CD4-positive, alpha-beta T cell treated with Interferon alpha-2 for 1 hour (primary cell): Measurements from ENCODE around the gene FBN2.

Source experiments
- DNase-seq, 2 donors: peaks; one replicate each; pipeline ENCODE4 v3.0.0-alpha.2; 2020 to 2022

The FBN2 gene

DNA sequence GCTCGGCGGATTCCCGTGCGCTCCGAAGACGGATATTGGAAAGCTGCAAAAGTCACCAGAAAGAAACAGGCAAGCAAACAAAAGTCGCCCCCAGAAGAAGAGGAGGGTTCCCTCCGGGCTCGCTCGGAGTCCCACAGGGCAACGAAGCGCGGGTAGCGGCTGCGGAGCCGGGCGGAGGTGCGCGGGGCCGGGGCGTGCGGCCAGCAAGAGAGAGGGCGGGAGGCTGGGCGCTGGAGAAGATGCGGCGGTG is at the start of gene FBN2:
FBN2 (minus strand) TSS at position 246 of the 250 bp plus-strand sequence. CDS start 642 bp downstream, outside the sequence.
- DNase-seq, result no peak

DNA sequence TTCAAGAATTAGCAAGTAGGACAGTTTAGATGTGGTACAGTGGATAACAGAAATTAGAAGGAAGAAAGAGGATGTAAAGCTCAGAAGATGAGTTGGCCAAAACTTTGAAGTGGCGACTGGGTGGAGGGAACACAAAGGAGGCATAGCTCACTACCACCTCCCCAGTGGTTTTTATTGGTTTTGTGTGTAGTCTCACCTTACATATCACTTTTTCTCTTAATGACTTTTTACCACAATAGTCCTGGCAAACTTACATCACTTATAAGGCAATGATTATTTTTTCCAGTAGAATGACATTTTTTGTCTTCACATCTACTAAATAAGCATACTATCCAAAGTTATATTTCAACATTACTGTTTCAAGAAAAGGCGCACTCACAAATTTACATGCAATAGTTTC is 49.2 kb upstream of the FBN2 start:
- DNase-seq, result no peak

DNA sequence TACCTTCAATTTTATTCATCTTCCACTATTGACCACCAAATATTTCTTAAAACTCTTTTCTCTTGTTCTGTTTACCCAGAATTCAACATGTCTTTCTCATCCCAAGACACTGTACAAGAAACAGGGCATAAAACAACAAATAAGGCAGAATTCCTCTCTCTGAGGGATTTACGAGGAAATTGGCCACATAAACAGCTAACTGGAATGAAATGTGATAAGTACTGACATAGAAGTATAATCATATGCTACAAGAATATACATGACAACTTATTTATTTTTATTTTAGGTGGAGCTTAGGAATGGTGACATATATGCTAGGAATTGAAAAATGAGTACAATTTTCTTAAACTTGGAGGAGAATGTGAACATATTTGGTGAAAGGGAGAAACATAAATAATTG is 48.8 kb upstream of the FBN2 start:
- DNase-seq, result no peak

DNA sequence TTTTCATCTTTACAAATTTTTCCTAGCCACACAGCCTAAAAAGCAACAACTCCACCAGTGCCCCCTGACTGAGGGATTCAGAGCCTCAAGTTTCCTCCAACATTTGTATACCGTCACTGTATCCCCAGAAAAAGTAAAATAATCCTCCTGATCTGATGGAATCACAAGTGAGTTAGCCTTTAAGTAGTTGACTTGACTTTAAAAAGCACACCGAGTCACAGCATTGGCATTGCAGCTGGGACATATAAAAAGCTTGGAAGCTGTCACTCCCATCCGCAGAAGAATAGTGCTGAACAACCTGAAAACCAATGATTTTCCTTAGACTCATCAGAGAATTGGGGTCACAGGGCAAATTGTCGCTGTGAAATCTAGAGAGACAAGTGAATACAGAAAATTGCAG is 41.6 kb upstream of the FBN2 start:
- DNase-seq, result no peak

DNA sequence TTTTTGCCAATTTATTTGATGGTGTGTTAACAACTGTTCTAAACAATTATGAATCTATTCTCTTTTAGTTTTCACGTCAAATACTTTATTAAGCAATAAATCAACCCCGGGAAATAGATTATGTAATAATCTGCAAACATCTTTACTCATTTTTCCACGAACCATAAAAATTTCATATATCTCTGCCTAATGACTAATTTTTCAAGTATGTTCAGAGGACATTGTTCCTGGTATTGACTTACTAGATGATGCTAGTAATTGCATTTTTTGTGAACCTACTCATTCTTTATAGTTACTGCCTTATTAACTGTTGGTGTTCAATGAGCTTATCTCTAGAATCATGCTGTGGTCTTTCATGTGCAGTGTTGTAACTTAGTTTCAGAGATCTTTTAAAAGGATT is 41.0 kb upstream of the FBN2 start:
- DNase-seq, result no peak

DNA sequence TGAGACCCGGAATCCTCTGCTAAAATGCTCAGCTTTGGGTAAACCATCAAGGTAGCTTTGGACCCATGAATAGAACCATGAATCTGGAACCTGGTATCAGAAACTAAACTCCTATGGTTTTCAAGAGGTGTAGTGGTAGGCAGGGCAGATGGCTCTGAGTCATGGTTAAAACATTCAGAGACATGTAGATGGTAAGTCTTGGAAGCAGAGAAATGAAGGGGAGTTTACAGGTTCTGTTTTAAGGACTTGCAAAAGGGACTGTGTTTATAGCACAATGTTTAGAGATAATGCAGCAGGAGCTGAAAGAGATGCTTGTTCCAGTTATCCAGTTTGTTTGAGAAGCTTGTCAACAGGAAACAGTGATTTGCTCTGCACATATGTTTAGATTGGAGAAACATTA is 36.0 kb upstream of the FBN2 start:
- DNase-seq, result no peak

DNA sequence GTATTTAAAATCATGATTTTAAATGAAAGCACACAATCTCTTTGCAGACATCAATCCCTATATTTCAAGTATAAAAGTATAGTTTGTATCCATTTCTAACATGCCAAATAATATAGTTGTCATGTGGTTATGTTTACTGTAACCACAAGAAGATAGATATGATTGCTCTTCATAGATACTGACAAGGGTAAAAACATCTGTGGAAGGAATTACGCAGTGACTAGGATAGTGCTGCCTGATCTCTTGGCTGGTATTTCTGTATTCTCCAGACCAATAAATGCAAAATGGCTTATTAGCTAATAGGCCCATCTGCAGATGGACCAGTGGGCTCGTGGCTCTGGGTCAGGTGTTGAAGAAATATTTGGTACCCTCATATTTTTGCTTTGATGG is 34.9 kb upstream of the FBN2 start:
- DNase-seq, result no peak

DNA sequence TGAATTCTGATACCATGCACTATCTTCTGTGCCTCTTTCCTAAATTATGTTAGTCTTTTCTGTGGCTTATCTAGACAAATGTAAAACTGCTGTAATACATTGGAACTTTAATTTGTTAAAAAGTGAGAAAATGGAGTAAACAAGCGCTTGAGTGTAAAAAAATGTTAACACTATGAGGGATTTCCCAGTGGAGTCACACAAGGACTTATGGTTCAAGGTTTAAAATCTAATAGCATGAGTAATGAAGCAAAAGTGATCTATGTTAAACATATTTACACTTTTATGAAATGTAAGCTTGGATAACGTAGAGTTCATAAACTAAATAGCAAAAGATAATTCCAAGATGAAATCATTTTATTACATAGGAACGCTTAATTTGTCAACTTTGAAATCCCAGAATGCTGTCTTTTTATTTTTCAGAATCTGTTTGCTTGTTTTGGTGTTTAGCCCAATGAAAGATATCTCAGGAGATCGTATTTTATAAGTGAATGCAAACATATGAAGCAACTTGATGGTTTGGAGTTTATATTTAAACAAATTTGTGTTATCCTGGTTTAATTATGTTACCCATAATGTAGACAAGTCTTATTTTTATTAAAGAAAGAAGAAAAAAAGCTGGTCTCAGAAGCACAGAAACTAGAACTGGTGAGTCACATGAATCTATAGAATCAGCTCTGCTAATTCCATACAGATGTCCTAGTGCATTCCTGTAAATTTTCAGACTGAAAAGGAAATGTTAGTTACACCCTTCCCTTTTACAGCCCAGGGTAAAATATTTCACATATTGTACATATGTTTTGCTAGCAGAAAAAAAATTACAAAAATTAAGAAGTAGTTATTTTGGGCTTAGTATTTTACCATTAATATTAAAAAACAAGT is 34.2 kb upstream of the FBN2 start:
- no peak for DNase-seq

DNA sequence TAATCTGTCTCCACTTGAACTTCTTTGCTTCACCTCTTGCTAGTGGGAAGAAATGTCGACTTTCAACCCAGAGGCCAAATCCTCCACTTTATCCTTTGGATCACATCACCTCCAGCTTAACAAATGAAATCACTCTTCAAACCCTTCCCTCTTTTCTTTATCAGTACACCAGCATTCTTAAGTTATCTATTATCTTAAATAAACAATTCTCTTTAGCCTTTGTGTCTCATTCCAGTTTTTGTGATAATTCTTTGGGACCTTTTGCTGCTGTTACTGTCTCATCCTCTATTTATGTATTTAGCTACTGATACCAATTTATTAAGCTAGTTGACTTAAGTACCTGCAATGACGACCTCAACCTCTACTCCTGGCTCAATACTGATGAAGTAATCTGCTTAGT is 28.1 kb upstream of the FBN2 start:
- DNase-seq, result no peak

DNA sequence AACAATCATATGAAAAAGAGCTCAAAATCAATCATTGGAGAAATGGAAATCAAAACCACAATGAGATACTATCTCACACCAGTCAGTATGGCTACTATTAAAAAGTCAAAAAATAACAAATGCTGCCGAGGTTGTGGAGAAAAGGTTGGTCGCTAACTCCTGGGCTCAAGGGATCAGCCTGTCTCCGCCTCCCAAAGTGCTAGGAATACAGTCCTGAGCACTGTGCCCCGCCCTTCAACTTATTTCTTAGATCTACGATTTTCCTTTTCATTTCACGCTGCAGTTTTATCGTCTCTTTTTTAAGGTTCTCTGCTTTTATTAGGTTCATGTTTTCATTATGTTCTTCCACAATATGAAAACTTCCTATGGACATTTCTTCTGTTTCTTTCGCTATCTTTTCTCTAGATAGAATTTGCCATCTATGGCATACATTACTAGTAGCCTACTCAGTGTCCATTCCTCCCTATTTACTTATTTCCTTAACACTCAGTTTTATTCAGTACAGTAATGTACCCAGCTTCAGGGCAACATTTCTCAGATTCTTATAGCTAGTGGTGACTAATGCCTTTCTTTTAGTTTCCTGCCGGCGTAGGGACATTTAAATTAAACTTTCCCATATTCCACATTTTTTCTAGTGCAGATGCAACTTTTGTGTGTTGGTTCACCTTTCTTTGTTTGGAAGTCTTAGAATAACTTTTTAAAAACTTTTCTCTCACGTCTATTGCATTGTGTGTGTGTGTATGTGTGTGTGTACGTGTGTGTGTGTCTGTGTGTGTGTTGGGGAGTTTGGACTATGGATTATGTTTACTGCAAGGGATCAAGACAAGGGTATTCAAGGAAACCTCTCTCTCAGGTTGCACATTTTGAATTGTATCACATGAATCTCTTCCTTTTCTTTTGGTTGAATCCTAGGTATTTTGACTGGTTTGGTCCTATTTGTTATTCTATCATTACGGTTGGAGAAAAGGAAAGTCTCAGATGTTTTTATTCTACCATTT is 21.6 kb upstream of the FBN2 start:
- DNase-seq, result no peak

DNA sequence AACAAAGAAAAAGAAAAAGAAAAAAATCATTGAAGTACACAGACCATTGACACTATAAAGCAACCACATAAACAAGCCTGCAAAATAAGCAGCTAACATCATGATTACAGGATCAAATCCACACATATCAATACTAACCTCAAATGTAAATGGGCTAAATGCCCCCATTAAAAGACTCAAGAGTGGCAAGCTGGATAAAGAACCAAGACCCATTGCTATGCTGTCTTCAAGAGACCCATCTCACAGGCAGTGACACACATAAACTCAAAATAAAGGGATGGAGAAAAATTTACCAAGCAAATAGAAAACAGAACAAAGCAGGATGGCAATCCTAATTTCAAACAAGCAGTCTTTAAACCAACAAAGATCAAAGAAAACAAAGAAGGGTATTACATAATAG is 15.7 kb upstream of the FBN2 start:
- DNase-seq, result no peak

DNA sequence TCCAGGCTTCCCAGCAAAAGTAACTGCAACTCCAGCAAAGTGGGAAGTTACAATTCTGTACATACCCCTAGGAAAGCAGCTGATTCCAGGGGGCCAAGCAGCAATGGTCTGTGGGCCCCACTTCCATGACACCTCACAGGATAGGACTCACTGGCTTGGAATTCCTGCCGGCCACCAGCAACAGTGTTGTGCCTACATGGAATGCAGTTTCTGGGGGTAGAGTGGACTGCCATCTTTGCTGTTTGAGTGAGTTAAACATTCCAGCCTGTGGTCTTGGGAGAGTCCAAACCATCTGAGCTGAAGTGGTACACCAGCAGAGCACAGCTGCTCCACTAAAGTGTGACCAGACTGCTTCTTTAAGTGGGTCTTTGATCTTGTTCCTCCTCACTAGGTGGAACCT is 13.4 kb upstream of the FBN2 start:
- no peak for DNase-seq

DNA sequence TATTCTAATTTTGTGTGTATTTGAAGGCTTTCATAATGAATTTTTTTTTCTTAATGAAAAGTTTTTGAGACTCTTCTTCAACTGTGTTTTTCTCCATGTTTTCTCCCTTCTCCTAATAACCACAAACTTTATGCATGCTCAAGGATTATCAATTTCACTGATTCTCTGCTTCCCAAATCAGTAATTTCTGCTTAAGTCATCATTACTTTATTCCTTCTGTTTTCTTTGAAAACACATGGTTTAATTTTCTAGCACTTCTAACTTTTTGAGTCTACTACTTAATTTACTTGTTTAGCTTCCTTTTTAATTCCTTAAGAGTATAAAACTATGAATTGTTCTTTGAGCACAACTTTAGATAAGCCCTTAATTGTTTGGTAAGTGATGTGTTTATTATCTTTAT is 11.5 kb upstream of the FBN2 start:
- no peak for DNase-seq

DNA sequence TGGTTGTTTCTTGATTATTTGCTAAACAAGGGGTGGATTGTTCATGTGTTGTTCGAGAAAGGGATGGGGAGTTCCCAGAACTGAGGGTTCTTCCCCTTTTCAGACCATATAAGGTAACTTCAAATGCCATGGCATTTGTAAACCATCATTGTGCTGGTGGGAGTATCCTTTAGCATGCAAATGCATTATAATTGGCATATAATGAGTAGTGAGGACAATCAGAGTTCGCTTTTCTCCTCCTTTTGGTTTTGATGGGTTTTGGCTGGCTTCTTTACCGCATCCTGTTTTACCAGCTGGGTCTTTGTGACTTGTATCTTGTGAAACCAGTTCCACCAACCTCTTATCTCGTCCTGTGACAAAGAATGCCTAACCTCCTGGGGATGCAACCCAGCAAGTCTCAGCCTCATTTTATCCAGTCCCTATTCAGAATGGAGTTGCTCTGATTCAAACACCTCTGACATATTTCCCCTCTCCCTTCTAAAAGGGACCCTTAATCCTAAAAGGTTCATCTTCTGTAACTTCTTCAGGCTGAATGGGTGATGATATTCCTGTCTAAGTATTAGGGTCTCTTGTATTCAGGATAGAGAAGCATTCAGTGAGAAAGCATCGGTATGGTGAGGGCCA is 8.7 kb upstream of the FBN2 start:
- DNase-seq, result no peak

DNA sequence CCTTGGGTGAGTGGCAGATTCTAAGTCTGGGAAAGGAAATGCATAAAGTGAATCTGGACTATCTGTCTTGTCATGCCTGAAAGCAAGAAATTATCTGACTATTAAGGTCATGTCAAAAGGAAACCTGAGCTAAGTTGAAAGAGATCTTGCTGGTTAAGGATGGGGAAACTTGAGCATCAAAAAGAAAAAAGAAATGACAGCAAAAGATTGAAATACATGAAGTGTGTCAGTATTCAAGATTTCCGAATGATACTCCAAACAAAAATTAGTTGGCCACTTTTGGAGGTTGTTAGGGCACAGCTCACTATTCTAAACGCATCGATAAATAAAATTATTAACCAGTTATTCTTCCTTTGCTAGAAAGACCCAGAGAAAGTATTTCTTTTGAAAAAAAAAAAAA is 3.3 kb upstream of the FBN2 start:
- no peak for DNase-seq

DNA sequence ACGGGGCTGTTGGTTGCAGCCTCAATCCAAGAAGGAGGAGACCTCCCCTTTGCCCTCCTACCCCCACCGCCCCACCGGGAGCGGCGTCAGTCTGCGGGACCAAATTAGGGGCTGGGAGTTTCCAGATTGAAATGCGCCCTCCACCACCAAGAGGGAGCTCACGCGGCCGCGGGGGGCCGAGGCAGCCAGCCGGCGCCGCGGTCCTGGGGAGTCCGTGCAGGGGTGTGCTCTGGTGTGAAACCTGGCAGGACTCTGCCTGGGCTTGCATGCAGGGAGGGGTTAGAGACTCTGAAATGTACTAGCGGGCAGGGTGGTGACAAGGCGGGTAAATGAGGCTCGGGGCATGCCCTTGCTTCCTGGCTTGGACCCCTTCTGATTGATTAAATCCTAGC is 989 bp upstream of the FBN2 start:
- no peak for DNase-seq

DNA sequence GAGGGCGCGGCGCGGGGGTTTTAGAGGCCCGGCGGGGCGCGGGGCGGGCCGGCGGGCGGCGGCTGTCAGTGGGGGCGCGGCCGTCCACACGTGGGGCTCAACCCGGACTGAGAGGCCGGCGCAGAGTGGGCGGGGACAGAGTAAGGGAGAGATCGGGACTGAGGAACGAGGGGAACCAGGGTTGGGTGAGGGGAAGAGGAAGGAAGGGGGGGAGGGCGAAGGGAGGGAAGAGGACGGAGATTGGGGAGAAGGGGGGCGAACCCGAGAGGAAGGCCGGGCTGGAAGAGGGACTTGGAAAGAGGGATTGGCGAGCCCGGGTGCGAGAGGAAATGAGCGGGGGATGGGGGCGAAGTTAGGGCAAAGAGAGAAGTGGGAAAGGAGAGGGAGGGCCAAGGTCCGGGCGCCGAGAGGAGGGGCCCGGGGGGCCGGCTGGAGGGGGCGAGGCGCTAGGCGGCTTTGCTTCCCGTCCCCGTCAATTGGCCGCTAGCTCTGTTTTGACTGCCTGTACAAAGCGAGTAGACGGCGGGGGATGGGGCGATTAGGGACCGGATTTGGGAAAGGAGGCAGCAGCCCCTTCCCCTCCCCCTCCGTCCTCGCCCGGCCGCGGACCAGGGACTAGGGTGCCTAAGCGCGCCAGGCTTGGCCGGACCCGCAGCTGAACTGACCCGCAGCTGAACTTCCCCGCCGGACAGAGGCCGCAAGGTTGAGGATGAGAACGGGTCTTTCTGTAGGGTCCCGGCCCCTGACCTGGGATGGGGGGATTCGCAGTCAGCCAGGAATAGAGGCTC is 399 bp upstream of the FBN2 start:
- peak in 1 of 2 donors; percentile 18 for DNase-seq

DNA sequence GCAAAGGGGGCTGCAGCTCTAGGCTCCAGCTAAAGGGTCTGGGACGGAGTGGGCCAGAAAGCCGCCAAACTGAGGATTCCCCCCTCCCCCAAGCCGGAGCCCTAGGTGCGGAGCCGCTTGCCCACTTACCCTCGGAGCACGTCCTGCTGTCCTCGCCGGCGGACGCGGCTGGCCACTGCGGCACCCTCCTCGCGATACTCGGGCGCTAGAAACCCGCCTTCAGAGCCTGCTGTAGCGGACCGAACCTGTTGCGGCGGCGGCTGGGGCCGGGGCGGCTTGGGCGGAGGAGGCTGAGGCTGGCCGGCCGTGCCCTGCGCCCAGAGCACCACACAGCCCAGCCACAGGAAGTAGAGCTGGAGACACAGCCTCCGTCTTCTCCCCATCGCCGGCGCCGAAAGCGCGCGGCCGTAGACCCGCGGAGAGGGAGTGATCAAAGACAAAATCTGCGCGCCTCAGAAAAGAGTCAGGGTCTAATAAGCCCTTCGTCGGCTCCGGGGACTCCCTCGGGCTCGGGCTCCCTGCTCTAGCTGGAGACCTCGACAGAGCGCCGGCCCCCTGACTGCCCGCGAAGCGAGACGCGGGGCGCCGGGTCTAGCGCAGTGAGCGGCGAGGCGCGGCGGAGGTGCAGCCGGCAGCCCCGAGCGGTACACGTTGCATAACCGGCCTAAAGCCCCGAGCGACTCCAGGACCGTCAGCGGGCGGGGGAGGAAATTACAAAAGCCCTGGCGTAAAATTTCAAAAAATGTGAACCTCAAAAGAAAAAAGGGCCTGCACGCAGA is 635 bp downstream of the FBN2 start:
- DNase-seq, result peak in 1 of 2 donors; percentile 3

DNA sequence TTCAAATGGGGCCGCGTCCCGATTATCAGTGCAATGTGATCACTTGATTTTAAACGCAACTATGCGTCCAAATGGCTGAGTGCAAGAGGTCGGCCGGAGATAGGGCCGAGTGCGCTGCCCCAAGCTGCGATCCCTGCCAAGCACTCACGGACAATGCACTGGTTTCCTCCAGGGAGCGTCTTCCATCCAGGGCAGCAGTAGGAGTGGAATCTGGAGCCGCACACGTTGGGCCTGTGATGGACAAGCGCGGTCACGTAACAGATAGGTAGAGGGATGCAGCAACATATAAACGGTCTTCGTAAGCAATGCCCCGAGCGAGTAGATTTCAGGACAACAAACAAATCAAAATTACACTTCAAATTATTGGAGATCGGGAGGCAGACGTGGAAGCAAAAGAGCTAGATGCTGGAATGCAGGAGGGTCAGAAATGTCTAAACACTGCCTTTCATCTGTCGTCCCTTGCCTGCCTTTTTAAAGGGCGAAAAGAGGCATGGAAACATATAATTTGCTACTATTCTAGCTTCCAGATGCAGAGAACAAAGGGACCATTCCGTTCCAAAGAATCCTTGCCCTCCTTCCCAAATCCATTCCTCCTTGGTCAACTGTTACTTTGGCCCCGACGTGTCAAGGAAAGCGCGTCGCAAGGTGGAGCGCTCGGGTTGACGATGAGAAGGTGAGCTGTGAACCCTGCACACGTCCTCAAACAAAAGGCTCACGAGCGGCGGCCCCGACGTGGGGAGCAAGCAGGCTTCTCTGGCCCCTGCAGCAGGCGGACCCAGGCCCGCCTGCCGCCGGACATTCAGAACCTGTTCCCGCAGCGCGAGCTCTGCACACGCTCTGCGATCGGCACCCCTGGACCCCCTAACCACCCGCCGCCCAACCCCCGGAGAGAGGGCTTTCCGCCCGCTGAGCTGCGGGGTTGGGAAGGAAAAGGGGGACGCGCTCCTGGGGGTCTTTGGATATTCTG is 1.5 kb downstream of the FBN2 start:
- DNase-seq, result no peak

DNA sequence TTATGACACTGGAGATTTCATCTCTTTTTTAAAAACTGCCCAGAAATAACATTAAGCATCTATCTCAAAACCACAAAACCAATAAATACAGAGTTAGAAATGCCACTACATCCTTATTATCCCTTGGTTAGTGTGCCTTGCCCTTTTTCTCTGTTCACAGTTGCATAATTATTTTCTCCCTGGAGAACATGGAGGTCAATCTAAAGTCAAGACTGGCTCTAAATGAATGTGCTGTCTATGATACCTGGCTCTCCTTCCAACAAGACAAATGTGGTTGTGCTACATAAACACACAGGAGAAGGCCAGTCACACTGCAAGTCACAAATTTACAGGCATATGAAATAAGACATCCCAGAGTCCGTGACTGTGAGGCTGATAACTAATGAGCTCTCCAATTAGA is 2.8 kb downstream of the FBN2 start:
- no peak for DNase-seq

DNA sequence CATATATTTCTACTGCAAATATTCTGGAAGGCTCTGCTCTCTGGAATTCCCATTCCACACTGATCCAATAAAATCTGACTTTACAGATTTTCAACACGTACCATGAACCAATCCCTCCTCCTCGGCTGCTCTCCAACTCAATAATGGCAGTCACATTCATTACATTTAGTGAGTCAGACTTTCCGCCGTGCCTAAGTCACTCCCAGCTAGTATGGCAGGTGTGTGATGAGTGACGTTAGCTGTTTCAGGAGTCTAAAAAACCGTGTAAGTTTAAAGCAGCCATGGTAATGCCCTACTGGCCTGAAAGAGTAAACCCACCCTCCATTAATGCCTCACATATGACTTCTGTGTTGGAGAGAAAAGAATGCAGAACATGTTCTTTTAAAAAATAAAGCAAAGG is 3.3 kb downstream of the FBN2 start:
- no peak for DNase-seq
